Measurements from ENCODE around the gene FAM81B.

Gene FAM81B, protein sequence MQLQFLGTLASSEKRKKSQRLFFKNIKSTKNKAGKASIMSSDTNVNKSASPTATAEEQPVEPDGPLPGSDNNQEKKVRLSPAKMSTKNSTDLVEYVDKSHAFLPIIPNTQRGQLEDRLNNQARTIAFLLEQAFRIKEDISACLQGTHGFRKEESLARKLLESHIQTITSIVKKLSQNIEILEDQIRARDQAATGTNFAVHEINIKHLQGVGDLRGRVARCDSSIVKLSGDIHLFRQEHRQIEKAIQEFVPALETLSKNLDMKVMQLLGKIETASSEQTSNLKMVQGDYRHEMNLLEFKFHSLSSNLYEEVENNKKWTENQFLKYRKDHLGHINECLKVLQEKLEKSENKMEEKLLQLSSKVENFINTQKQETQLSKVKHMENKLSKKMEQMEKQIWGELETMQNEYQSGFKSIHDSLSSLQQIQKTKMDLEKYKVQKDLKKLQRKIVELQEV

DNA sequence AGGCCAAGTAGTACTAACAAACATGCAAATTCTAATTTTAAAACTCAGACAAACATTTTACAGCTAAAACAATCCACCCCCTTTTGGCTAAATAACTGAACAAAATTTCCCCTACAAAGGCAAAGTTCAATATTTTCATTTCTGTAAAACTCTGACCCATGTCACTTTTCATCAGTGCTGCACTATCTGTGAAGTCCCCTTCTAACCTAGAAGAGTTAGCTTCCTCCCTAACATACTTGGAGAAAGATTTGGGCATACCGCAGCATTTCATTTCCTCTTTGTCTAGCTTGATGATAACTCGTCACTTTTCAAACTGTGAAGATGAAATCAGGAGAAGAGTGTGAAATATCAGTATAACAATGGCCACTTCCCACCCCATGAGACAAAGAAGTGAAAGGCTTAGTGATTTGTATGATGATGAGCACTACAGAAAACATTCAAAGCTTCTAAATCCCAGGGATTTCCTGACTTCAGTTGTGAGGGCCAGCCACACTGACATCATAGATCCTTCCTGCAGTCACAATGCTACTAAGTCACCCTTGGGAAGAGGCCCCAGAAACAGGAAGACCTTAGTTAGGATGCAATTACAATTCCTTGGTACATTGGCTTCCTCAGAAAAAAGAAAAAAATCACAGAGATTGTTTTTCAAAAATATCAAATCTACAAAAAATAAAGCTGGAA is at the start of gene FAM81B:
Gene FAM81B, plus strand, starts transcription at position 555 of the 681 bp plus-strand sequence. Its CDS starts 24 bp downstream, at position 579.
- TF ChIP-seq, protein P1, sequence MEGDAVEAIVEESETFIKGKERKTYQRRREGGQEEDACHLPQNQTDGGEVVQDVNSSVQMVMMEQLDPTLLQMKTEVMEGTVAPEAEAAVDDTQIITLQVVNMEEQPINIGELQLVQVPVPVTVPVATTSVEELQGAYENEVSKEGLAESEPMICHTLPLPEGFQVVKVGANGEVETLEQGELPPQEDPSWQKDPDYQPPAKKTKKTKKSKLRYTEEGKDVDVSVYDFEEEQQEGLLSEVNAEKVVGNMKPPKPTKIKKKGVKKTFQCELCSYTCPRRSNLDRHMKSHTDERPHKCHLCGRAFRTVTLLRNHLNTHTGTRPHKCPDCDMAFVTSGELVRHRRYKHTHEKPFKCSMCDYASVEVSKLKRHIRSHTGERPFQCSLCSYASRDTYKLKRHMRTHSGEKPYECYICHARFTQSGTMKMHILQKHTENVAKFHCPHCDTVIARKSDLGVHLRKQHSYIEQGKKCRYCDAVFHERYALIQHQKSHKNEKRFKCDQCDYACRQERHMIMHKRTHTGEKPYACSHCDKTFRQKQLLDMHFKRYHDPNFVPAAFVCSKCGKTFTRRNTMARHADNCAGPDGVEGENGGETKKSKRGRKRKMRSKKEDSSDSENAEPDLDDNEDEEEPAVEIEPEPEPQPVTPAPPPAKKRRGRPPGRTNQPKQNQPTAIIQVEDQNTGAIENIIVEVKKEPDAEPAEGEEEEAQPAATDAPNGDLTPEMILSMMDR (IDR thresholded peaks at IDR 0.05) = no peak

DNA sequence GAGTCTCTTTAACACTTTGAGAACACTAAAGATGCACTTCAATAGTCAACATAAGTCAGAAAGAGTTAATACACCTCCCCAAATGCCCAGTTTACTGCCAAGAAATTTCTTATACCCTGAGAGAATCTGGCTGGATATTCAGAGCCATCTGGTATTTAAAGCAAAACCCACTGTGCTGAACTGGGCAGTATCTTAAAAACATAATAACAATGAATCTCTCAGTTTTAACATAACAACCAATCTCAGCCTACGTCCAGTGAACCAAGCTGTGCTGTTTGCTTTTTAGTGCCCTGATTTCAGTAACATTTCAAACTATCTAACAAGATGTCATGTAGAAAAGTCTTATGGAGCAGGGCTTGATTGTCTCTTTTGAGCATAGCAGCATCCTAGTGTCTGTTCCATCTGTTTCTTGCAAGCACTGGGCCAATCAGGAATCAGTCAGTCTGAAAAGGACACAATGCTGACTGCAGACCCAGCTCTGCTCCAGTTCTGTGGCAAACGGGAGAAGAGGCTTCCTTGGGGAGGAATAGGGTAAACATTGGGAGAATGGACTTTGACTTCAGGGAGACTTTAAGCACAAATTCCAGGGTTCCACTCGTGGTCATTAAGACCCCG is 43.6 kb upstream of the FAM81B start:
- TF ChIP-seq, protein P1 (IDR thresholded peaks at IDR 0.05) = no peak

DNA sequence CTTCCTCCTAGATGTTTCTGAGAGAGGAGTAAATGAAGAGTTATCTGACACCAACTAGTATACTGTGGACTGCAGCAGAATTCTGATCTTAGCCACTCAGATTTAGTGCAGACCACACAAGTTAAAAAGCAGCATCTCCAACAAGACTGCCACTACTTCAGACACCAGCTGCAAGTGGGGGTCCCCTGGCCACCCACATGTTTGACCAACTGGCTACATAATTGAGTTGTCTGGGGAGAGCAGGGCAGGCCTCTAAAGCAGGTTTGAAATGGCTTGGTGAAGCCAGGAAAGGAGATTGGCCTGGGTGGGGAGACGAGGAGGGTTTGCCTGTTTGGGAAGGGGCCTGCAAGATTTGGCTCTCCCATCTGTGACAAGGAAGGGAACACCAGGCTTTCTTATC is 40.5 kb upstream of the FAM81B start:
- TF ChIP-seq, protein P1 (IDR thresholded peaks at IDR 0.05) = no peak

DNA sequence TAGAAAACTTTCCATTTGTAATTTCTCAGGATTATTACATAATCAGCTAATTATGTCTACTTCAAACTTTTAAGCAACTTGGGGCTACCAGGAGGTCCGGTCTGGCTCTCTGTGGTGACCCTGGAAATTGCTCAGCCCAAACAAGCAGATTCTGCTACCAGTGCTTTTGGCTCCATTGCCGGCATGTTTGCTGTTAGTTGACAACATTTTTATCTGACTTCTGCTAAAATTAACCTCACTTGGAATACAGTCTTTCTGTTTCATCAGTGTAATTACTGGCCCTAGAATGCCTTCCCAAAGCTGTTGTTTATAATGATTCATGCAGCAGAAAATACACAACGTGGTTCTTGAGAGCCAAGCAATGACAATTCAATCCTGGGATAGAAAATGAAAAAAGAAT is 38.5 kb upstream of the FAM81B start:
- TF ChIP-seq, protein P1 (IDR thresholded peaks at IDR 0.05) = no peak

DNA sequence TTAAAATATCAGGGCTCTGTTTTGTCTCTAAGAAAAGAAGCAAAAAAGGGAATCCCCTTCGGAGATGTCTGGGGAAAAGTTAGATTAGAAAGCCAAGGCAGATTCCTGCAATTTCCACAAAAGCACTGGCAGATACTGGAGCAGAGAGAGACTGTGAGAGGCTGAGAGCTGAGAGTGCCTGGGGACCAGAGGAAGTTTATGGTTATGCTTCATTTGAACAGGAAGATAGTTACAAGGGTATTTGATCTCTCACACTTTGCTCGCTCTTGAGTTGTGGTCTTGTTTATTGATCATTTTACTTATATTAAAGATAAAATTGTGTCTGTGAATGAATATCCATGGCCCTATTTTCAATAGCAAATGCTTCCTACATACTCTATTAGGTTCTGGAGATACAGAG is 32.8 kb upstream of the FAM81B start:
- TF ChIP-seq, protein P1 (IDR thresholded peaks at IDR 0.05) = no peak

DNA sequence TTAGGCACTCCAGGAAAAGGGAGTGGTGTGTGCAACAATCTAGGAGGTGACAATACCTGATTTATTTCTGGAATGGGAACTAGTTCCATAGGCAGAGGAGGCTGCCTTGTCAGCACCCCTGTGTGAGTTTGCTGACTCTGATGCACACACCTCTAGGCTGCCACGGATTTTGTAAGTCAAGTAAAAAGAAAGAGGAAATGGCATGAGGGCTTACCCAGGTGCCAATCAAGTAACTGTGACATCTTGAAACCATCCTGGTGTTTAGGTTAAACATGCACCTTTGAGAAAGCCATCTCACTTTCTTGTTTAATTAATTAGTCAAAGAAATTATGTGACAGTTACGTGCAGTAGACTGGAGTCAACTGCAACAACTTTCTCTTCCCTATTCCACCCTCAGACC is 32.3 kb upstream of the FAM81B start:
- TF ChIP-seq, protein P1 (IDR thresholded peaks at IDR 0.05) = no peak

DNA sequence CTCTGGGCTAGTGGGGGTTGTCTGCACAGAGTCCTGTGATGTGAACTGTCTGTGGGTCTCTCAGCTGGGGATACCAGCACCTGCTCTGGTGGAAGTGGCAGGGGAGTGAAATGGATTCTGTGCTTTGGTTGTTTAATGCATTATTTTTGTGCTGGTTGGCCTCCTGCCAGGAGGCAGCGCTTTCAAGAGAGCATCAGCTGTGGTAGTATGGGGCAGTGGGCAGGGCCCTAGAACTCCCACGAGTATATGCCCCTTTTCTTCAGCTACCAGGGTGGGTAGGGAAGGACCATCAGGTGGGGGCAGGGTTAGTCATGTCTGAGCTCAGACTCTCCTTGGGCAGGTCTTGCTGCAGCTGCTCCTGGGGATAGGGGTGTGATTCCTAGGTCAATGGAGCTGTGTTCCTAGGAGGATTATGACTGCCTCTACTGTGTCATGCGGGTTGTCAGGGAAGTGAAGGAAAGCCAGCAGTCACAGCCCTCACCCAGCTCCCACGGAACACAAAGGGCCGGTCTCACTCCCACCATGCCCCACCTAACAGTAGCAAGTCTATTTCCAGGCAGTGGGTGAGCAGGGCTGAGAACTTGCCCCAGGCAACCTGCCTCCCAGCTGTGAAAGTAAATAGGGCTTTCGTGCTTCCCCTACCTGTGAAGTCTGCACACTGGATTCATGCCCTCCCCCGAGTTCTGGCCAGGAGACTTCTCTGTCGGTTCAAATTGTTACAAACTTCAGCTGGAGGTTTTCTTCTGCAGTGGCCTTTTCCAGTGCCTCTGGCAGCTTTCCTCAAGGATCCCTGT is 25.7 kb upstream of the FAM81B start:
- TF ChIP-seq, protein P1 (IDR thresholded peaks at IDR 0.05) = no peak
